ENCODE results near the gene SF3A2.

- TF ChIP-seq CTCF (IDR thresholded peaks at IDR 0.05 in 8 of 11, conservative IDR thresholded peaks at IDR 0.05 in 3 of 11) (peak; percentile 99 to 100 (median 100)), POLR2A (IDR thresholded peaks at IDR 0.05) (peak; percentile 3 to 79 (median 63)), POLR2AphosphoS5 (IDR thresholded peaks at IDR 0.05) (peak; percentile 93 to 96 (median 95))
These were observed at the start of gene SF3A2, which contains the start of gene PLEKHJ1 for GRCh38 chr19:2236314-2237050.
